GM12891 (cell line): ENCODE measurements around the gene EEFSEC.

ENCODE experiments used
- DNase-seq: peaks from one replicate; pipeline ENCODE4 v3.0.0; 2011; ENCODE audit warnings: low spot score; ENCODE audit not compliant: insufficient read length
- FAIRE-seq: peaks from 2 replicates; lab custom pipeline; 2011; peaks lifted over from hg19 to GRCh38; lab: Jason Lieb, UNC
- PAX5 ChIP-seq: IDR thresholded peaks from 2 replicates; pipeline ENCODE4 v1.6.1; 2011; ENCODE audit warnings: low read length, moderate library complexity, mild to moderate bottlenecking; ENCODE audit not compliant: insufficient read depth, severe bottlenecking
- POLR2A ChIP-seq: IDR thresholded peaks from 2 replicates; pipeline ENCODE4 v1.6.1; 2011; ENCODE audit warnings: low read depth, low read length, control low read depth
- POLR2AphosphoS5 ChIP-seq: IDR thresholded peaks from 2 replicates; pipeline ENCODE4 v1.6.1; 2011; ENCODE audit warnings: low read depth, low read length, control low read depth
- POU2F2 ChIP-seq: IDR thresholded peaks from 2 replicates; pipeline ENCODE4 v1.6.1; 2011; ENCODE audit warnings: low read depth, mild to moderate bottlenecking, control low read depth, low read length, moderate library complexity
- SPI1 ChIP-seq: IDR thresholded peaks from 2 replicates; pipeline ENCODE4 v1.6.1; 2011; ENCODE audit warnings: low read depth, low read length, control low read depth
- TAF1 ChIP-seq: IDR thresholded peaks from 2 replicates; pipeline ENCODE4 v1.6.1; 2011; ENCODE audit warnings: low read depth, low read length, control low read depth

The EEFSEC gene

DNA sequence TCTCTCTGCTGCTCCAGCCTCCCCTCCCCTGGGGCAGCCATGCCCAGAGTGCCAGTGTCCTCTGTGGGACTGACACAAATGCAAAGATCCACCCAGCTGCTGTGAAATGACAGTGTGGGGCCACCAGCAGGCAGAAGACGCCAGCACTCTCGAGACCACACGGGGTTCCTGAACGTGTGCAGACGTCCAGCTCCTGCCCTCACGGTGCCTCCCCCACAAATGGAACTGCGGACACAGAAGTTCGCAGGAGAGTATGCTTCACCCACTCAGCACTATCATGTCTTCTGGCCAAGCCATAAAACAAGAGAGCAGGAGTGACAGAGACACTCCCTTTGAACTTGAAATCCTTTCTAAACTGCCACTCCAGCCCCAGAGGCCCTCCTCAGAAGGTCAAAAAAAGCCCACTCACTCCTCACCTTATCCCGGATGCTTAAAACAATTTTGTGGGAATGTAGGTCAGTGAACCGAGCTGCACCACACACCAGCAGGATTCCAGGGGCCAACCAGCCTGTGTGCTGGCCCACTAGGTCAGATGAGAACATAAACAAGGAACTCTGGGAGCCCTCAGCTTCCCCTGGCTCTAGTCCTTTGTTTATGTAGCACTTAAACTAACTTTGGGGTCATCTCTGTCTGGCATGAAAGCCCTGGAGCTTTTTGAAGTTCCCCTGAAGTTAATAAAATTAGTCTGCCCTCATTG is 200.9 kb downstream of the EEFSEC start:
- no peak for TF ChIP-seq PAX5
- no peak for TF ChIP-seq POU2F2
- no peak for TF ChIP-seq SPI1
- TF ChIP-seq POLR2AphosphoS5: no peak
- FAIRE-seq (no peak), DNase-seq (no peak)

DNA sequence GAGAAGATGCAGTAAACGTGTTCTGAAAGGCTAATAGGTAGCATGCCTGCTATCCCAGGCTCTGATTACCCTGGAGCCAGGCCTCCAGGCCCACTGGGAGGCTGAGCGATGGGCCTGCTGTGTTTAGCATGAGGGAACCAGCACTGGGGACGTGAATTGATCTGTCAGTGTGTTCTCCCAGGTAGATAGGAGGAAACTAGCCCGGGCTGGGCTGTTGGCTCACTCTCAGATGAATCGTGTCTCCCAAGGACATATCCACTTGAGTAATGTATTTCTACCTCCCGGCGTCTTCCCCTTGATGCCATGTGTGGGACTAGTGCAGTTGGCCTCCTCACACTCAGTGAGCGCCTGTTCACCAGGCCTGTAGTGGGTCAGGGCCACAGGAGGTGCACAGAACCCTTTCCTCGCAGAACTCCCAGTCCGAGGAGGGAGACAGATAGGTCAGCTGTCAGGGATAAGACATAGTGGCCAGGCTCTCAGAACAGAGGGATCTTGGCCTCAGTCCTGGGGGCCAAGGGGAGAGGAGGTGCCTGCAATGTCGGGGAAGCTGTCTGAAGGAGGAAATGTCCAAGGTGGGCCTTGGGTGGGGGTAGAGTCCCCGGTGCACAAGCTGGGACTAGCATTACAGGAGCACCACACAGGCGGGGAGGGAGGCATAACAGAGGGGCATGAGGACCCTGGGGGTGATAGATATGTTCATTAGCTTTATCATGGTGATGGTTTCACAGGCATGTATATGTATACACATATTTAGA is 201.7 kb downstream of the EEFSEC start:
- no peak for TF ChIP-seq SPI1
- DNase-seq (no peak), FAIRE-seq (no peak)

DNA sequence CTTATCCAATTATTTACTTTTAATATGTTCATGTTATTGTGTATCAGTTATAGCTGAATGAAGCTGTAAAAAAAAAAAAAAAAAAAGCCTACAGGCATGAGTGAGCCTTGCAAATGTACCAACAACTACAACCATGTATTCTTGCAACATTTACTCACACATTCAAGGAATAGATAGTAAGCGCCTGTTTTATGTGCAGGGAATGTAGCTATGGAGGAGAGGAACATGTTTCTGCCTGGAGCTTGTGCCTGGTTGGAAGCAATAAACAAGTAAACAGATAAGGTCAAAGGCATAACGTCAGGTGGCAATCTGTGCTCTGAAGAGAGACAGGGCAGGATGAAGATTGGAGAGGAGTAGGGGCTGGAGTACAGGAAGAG is 202.2 kb downstream of the EEFSEC start:
- DNase-seq (no peak), FAIRE-seq (peak; percentile 28)
- TF ChIP-seq PAX5: no peak
- TF ChIP-seq POU2F2: no peak

DNA sequence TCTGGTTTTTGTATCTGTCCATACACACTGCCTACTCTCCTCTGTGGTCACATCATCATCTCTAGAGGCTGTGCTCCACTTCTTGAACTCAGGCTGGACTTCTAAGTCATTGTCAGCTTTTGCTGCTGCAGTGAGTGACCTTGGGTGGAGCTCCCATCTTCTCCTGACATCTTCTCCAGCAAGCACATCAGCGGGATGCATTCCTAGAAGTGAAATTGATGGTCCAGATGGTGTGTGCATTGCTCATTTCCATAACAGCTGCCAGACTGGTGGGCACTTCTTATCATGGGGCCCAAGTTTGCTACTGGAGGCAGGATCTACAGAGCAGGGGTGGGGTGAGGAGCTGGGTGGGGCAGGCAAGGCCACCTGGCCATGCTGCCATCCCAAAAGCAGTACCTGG is 203.5 kb downstream of the EEFSEC start:
- TF ChIP-seq POU2F2 (no peak), SPI1 (no peak), POLR2AphosphoS5 (no peak), POLR2A (no peak), TAF1 (no peak), PAX5 (no peak)
- FAIRE-seq: no peak
- DNase-seq: no peak

GRCh38 chr3:128357538-128357937 is 204.3 kb downstream of the EEFSEC start:
- no peak for TF ChIP-seq PAX5
- TF ChIP-seq SPI1: no peak
- TF ChIP-seq POU2F2: no peak
- TF ChIP-seq POLR2A: no peak
- TF ChIP-seq POLR2AphosphoS5: no peak
- TF ChIP-seq TAF1: no peak
- DNase-seq: no peak
- no peak for FAIRE-seq

- DNase-seq: no peak
- TF ChIP-seq POLR2AphosphoS5 (no peak), POU2F2 (no peak), PAX5 (no peak), TAF1 (no peak), POLR2A (no peak), SPI1 (no peak)
- no peak for FAIRE-seq
Measured at GRCh38 chr3:128358156-128358895, 205.0 kb downstream of the EEFSEC start.

- TF ChIP-seq SPI1: no peak
- TF ChIP-seq POLR2AphosphoS5: no peak
- no peak for TF ChIP-seq TAF1
- TF ChIP-seq PAX5: no peak
- TF ChIP-seq POLR2A: no peak
- TF ChIP-seq POU2F2: no peak
- no peak for DNase-seq
- FAIRE-seq: no peak
Measured at GRCh38 chr3:128359060-128359664, 205.9 kb downstream of the EEFSEC start.

- DNase-seq: no peak
- TF ChIP-seq TAF1 (no peak), POU2F2 (no peak), PAX5 (no peak), POLR2A (no peak), POLR2AphosphoS5 (no peak), SPI1 (no peak)
- FAIRE-seq: no peak
Measured at GRCh38 chr3:128359846-128360642, 206.8 kb downstream of the EEFSEC start.

- DNase-seq (no peak), FAIRE-seq (no peak)
- TF ChIP-seq PAX5 (no peak), TAF1 (no peak), POU2F2 (no peak), SPI1 (no peak), POLR2AphosphoS5 (no peak), POLR2A (no peak)
Measured at GRCh38 chr3:128360705-128361271, 207.5 kb downstream of the EEFSEC start.
